NCI-H146 treated with DMSO at 0.1 percent for 48 hours (cell line): ENCODE measurements around the gene LCN12.

Experiments
- DNase-seq: peaks from one replicate; lab custom pipeline; 2025; ENCODE audit not compliant: unreplicated experiment; lab: John Stamatoyannopoulos, UW

LCN12 gene

DNA sequence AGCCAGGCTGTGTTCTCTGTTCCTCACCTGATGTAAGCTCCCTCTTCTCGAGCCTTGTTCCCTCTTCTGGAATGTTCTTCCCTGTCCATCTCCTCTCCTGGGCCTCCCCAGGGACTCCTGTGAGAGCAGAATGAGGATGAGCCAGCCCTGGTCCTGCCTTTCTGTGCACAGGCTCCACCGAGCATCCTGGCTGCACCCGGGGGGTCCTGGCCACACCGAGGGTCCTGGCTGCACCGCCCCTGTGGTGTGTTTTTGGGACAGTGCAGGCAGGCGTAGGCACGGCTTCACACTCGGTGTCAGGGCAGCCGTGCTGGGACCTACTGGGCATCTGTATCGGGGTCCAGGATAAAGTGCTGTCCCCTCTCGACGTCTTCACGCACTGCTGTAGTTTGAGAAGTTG lies 25.3 kb upstream of the LCN12 start:
- no peak for DNase-seq

DNA sequence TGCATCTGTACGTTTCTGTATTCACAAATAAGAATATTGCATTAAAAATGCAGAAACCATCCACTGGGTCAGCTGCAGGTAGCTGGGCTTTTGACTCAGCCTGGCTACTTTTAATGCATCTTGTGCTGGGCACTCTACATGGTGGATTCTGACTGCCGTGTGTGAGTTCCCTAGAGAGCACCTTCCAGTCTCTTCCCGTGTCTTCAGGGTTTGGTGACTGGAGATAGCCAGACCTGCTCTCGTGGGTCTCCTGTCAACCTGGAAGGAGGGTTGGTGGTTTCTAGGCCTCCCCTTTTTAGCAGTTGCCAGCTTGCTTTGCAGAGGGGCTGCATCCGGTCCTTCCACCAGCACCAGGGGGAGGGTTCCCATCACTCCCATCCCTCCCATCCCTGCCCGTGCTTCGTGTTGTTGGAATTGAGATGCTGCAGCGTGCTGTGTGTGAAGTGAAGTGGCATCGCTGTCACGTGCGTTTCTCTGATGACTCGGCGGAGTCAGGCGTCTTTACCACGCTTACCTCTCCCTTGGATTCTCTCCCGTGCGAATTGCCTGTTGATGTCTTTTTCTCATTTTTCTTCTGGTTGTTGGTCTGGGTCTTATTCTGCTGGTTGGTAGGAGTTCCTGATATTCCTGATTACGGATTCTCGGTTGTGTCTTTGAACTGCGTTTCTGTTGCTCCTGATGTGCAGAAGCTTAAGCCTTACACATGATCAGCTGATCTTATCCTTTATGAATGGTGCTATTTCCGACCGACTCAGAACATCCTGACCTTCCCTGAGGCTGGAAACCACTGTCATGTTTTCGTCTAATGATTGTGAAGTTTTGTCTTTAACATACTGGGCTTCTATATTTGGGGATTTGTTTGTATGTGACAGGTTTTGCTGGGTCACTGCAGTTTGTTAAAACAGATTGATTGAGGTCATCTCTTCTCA lies 24.5 kb upstream of the LCN12 start:
- no peak for DNase-seq

DNA sequence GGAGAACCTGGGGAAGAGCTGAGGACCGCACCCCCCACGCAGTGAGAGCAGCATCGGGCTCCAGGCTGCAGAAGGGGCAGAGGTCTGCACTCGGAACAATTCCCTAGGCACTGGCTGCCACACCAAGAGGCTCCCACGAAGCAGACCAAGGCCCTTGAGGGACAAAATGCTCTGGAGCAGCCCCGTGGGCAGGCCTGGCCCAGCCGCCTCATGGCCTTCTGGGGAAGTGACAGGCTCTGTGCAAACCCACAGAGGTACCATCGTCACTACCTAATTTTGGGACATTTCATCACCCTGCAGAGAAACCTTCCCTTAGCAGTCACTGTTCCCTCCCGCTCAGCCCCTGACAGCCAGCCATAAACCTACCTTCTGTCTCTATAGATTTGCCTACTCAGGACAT lies 23.5 kb upstream of the LCN12 start:
- DNase-seq = no peak

DNA sequence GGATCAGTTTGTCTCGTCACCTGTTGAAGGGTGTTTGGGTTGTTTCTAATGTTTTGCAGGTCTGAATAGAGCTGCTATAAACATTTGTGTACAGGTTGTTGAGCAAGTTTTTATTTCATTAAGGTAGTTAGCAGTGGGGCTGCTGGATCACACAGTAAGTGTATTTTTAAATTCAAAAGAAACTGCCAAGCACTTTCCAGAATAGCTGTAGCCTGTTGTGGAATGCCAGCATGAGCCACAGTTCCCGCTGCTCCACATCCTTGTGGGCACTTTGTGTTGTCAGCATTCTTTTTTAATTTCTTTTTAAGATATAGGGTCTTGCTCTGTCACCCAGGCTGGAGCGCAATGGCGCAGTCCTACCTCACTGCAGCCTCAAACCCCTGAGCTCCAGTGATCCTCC lies 22.1 kb upstream of the LCN12 start:
- no peak for DNase-seq

DNA sequence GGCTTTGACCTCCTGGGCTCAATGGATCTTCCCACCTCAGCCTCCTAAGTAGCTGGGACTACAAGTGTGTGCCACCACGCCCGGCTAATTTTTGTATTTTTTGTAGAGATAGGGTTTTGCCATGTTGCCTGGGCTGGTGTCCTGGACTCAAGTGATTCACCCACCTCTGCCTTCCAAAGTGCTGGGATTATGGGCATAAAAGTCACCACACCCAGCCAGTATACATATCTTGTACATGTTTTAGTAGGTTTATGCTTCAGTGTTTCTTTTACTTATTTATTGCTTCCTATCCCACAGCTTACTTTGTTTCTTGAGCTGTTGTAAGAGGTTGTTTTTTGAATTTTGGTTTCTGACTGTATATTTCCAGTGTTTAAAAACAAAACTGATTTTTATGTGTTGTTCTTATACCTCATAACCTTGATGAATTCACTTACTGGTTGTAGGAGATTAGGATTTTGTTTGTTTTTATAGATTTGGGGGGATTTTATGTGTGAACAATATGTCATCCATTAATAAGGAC lies 20.4 kb upstream of the LCN12 start:
- no peak for DNase-seq

DNA sequence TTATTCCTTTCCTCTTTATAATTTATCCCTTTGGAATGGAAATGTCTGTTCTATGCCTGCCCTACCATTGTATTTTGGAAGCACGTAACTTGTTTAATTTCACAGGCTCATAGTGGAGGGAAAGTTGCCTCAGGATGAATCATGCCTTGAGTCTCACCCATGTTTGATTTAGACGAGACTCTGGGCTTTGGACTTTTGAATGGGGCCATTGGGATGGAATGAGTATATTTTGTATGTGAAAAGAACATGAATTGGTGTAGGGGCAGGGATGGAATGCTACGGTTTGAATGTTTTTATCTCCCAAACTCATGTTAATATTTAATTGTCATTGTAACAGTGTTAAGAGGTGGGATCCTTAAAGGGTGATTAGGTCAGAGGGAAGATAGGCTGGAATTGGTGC lies 17.8 kb upstream of the LCN12 start:
- no peak for DNase-seq

DNA sequence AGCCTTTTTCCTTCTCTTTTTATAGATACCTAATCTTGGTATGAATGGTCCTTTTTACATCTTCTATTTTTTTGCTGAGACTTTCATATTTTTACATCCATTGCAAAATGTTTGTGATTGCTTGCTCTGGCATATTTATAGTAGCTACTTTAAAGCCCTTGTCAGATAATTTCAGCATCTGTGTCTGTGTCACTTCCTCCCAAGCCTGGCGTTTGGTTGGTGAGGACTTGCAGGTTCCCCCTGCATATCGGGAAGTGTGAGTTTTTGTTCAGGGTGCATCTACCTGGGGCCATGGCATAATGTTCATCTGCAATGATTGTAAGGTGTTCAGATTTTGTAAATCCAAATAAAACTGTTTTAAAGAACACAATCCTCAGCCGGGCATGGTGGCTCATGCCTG lies 16.4 kb upstream of the LCN12 start:
- no peak for DNase-seq

DNA sequence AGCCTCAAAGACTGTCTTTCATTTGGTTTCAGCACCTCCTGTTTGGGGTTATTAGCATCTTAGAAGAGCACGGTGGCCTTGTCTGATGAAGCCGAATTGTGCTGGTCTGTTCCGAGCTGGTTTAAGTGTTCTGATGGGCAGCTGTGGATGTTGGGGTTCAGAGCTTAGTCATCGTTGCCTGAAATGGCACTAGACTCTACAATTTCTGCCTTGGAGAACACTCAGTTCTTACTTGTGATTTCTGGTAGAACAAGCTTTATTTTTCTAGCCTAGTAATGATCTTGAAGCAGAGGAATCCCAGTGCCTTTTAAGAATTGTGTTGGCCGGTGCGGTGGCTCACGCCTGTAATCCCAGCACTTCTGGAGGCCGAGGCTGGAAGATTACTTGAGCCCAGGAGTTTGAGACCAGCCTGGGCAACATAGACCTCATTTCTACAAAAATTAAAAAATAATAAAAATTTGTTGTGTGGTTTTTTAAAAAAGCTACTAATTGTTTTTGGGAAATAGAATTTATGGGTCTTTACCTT lies 15.4 kb upstream of the LCN12 start:
- DNase-seq = no peak

DNA sequence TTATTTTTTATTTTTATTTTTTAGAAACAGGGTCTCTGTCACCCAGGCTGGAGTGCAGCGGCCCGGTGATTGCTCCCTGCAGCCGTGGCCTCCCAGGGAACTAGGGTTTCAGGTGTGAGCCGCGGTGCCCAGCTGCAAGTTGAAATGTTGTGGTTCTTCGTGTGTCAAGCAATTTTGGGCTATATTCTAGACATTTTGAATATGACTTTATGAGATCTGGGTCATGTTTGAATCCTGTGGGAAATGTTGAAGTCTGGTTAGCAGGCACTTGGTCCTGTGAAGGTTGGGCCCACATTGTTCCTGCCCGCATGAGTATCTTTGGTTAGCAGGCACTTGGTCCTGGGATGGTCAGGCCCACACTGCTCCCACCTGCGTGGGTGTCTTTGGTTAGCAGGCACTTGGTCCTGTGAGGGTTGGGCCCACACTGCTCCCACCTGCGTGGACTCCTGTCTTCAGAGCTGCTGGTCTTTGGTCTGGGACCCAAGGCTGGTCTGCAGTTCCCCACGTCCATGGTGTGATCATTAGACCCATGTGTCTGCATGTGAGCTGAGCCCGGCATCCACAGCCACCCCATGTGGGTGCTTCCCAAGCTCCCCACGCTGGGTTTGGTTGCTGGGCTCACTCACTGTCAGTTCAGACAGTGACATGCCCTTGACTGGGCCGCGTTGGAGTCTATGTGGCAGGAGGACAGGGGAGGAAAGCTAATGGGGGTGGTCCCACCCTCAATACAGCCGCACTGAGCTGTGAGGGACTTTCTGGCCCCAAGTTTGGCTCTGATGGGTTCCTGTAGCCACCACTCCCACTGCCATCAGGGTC lies 14.7 kb upstream of the LCN12 start:
- DNase-seq = no peak

DNA sequence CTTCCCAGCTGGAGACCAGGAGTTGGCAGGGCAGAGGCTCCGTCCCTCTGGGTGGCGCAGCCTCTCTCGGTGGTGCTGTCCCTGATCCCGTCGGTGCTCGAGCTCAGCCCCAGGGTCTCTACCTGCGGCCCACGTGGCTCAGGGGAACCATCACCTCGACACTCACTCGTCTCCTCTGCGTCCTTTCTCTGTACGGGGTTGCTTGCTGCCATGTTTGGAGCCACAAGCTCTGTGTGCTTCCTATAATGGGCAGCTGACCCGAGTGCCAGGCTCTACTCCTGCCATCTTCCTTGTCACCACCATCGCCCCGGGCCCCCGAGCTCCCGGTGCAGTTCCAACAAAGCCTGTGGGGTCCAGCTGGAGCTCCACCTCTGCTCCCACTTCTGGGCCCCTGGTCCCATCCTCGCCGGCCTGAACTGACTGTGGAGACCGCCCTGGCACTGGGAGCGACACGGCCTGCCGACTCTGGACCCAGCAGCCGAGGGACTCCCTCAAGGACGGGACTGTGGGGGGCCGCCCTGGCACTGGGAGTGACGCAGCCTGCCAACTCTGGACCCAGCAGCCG lies 12.6 kb upstream of the LCN12 start:
- DNase-seq = no peak

DNA sequence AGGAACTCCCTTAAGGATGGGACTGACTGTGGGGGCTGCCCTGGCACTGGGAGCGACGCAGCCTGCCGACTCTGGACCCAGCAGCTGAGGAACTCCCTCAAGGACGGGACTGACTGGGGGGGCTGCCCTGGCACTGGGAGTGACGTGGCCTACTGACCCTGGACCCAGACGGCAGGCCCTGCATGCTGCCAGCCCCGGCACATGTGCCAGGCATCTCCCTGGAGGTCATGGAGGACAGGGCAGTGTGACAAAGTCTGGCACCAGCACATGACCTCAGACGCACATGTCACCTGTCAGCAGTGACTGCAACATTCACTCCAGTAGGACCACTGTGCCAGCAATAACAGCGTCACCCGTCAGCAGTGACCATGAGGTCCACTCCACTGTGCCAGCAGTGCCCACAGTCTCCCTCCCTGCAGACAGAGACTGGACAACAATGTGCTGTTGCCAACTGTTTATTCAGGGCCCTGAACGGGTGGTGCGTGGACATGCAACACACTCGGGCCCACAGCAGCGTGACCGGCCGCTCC lies 12.0 kb upstream of the LCN12 start:
- no peak for DNase-seq

DNA sequence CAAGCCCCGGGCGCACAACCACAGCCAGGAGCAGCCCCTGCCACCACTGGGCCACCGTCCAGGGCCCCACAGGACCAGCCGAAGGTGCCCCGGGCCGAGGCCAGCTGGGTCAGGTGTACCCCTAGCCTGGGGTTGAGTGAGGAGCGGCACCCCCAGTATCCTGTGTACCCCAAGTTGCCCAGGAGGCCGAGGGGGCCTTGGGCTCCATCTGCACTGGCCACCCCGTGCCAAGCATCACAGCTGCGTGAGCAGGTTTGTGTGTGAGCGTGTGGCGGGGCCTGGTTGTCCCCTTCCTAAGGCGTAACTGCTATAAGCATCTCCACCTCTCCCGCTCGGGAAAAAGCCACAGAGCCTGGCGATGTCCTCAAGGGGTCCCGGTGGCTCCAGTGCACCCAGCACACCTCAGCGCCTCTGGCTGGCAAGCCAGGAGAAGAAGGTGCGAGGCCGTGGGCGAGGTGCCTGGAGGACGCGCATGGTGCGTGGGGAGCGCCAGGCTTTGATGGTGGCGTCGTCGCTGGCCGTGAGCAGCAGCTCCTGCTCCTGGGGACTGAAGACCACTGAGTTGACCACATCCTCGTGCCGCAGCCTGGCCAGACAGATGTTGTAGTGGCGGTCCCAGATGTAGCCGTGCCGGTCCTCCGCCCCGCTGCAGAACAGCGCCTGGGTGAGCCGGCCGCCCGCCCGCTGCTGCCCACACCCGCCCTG lies 11.4 kb upstream of the LCN12 start:
- DNase-seq = no peak

DNA sequence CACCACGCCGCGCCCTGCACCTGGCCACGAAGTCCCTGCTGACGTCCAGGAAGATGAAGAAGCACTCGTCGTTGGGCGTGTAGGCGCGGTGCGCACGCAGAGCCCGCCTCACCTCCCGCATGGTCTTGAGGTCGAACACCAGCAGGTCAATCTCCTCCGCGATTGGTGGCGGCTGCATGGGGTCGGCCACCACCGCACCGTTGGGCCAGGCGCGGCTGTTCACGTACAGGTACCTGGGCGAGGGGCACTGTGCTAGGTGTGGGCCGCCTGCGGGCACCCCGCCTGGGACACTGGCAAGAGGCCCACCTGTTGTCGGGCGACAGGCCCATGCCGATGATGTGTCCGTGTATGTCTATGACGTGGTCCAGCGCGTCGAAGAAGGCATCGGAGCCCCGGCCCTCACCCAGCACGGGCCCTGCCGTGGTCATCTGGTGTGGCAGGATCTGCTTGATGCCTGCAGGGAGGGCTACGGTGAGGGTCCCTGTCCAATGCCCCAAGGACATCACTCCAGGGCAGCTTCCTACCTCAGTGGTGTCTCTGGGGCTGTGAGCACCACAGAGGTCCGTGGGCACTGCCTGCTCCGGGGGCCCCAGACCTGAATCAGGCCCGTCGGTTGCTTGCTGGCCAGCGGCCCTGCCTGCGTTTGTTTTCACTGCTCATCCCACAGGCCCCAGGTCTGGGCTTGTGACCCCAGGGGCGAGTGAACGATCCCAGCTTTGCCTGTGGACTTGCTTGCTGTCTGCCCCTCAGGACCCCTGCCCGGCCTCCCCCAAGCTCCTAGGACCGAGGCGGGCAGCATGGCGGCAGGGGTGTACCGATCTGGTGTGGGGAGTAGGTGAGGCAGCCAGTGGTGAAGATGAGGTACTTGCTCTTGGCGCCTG lies 10.6 kb upstream of the LCN12 start:
- no peak for DNase-seq

DNA sequence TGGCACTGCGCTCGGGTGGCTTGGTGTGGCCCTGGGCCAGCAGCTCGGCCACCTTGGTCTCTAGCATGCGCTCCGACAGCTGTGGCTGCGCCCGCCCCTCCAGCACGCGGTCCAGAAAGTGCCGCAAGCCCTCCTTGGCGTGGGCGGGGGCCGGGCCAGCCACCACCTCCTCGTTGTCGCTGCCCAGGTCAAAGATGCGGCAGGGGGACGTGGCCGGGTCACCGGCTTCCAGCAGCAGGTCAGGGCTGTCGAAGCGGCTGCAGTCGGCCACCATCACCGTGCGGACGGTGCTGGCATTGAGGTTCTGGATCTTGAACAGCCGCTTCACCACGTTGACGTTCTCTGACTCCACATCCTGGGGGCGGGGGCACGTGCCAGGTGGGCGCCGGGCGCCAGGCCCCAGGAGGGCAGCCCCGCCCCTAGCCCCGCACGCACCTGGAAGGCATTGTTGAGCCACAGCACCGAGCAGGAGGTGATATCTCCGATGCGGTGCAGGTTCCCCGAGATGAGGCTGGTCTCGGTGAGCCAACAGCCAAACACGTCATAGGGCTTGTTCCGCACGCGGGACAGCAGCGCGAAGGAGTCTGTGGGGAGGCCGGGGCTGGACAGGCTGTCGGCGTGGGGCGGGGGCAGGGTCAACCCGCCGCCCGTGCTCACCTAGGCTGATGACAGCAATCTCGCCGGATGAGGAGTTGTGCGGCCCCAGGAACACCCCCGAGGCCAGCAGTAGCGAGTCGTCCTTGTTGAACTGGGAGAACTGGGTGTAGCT lies 9.8 kb upstream of the LCN12 start:
- DNase-seq = no peak

DNA sequence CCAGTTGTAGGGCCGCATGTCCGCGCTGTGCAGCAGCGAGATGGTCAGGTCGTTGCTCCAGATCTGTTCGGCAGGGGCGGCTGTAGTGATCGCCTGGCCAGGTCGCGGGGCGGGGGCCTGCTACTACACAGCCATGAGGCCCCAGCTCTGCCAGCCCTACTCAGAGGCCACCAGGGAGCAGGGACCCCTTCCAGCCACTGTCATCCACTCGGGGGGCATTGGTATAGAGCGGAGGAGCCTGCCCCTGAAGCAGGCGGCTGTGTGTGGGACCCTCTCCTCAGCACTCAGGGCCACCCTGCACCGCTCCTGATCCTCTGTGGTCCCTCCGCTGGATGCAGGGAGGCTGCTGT lies 9.2 kb upstream of the LCN12 start:
- no peak for DNase-seq

DNA sequence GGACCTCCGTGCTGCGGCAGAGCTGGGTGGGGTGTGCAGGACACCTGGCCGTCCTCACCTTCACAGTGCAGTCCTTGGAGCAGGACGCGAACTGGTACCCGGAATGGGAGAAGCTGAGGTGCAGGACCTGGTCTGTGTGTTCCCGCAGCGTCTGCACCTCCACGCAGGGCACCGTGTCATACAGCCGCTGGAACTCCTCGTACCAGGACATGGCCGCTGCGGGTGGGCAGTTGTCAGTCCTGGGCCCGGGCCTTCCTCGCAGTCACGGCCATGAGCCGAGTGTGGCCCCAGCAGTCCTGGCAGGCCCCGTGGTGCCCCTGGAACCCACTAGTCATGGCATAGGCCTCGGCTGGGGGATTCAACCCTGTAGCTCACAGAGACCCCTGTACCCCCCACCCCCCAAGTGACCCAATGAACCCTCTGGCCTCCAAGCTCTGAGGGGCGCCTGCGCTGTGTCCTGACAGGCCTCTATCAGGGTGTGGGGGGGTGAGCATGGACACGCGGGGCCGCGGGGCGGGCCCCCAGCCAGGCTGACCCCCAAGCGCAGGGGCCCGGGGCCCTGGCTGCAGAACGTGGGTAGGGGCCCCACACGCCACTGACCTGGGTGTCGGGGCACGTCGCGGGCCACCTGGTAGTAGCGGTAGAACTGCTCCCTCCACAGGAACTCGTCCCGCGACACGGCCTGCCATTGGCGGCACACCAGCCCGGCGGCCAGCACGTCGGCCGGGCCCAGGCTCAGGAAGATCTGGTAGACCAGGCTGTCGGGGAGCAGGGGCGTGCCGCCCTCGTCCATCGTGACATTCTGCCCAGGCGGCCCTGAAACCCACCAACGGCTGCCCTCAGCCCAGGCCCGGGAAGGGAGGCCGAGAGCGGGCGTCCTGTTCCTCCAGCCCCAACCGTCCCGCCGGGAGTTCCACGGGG lies 8.5 kb upstream of the LCN12 start:
- DNase-seq = no peak

DNA sequence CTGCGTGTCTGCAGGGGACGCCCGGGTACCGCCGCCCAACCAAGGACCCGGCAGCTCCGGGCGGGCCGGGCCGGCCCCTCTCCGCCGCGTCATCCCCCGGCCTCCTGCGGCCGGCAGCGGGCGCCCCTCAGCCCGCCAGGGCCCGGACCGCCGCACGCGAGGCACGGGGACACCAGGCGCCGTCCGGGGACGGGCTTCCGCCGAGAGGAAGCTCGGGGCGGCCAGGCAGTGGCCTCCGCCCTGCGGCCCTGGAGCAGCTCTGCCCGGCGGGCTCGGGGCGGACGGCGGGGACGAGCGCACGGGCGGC lies 7.9 kb upstream of the LCN12 start:
- no peak for DNase-seq
